Measurements from ENCODE around the gene NUDT3. TPM values are rescaled to one million over a fixed set of nuclear protein-coding genes. Genes with fewer than 3 reads are reported as not detected.

Gene NUDT3
- total RNA-seq, 1 donor from 2014 or later = 16.7 TPM

DNA sequence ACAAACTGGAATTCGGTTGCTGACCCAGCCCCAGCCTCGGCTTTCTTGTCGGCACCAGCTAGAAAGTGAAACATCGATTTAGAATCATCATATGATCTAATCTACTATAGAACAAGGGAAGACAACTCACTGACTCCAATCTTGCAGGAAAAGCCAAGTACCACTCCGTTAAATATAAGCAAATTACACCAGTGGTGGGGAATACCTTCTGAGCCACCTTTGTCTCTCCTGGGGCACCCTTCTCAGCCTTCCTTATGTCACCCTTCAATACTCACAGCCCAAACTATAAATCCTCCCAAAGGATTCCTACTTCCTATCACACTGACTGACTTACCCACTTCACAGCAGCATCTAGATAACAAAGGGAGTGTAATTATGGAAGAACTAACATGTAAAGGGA lies 25.9 kb upstream of the NUDT3 start:
- H3K4me1 Mint-ChIP-seq (ENCODE audit: low read depth, unreplicated experiment) = peaks cover 14% of the 10 kb centered on the region
- Histone ChIP-seq H4K20me1 (ENCODE audit: insufficient read depth, low read length) (peaks cover 81% of the 10 kb centered on the region), H3K27me3 (ENCODE audit: insufficient read depth, low read length) (no peaks in the 10 kb centered on the region), H3K9me3 (ENCODE audit: insufficient read depth, low read depth, low read length) (no peaks in the 10 kb centered on the region), H3K79me2 (ENCODE audit: insufficient read depth, low read length) (peaks cover 35% of the 10 kb centered on the region), H3K4me2 (ENCODE audit: low read length) (no peak overlapping the region), H3K4me3 (ENCODE audit: insufficient read depth, low read depth, low read length) (no peak overlapping the region), H3K9ac (ENCODE audit: low read length) (peak overlapping the region; percentile 16), H3K36me3 (ENCODE audit: insufficient read depth, low read length) (peaks cover 60% of the 10 kb centered on the region), H2AFZ (ENCODE audit: low read depth, low read length) (no peak overlapping the region), H3K4me1 (ENCODE audit: insufficient read depth, low read length) (peaks cover 4% of the 10 kb centered on the region), H3K27ac (ENCODE audit: low read depth, low read length) (no peak overlapping the region)
- TF ChIP-seq CTCF (IDR thresholded peaks at IDR 0.05; ENCODE audit: insufficient read depth, low read depth, low read length) (no peak), EZH2 (IDR thresholded peaks at IDR 0.05; ENCODE audit: insufficient read depth, low read length) (no peak)
- H3K36me3 Mint-ChIP-seq (ENCODE audit: low read depth, unreplicated experiment) = peaks cover 24% of the 10 kb centered on the region
- H3K27me3 Mint-ChIP-seq (ENCODE audit: low read depth, unreplicated experiment) = no peaks in the 10 kb centered on the region
- FAIRE-seq (no peak), DNase-seq (ENCODE audit: low read depth) (no peak)
- H3K9me3 Mint-ChIP-seq (ENCODE audit: unreplicated experiment) = no peaks in the 10 kb centered on the region
- H3K27ac Mint-ChIP-seq (ENCODE audit: unreplicated experiment) = peak overlapping the region; percentile 10
- H3K4me3 Mint-ChIP-seq (ENCODE audit: unreplicated experiment) = no peak overlapping the region

DNA sequence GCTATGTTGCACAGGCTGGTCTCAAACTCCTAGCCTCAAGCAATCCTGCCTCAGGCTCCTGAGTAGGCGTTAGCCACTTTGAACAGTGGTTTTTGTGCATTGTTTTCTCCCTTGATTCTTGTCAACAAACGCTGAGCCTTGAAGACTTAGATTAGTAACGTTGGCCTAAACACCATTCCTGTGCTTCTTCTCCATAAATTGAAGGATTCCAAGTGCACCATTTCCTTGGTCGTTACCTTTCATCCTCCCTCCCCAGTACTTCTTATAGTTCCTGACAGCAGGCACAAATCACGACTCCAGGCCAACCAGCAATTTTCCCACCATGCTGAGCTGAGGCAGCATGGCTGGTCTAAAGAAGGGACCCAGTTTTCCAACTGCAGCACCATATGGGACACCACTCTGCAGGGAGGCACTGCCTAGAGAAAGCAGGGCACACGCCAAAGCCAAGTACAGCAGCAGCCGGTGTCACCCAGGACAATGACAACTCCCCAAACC lies 24.5 kb upstream of the NUDT3 start:
- H3K4me1 ChIP-seq (ENCODE audit: insufficient read depth, low read length) = no peaks in the 10 kb centered on the region
- H3K9ac ChIP-seq (ENCODE audit: low read length) = no peak overlapping the region
- peaks cover 2% of the 10 kb centered on the region for H3K9me3 Mint-ChIP-seq (ENCODE audit: unreplicated experiment)
- H3K4me3 ChIP-seq (ENCODE audit: insufficient read depth, low read depth, low read length) = no peak overlapping the region
- no peaks in the 10 kb centered on the region for H3K9me3 ChIP-seq (ENCODE audit: insufficient read depth, low read depth, low read length)
- TF ChIP-seq EZH2 (IDR thresholded peaks at IDR 0.05; ENCODE audit: insufficient read depth, low read length) (no peak), CTCF (IDR thresholded peaks at IDR 0.05; ENCODE audit: insufficient read depth, low read depth, low read length) (no peak)
- no peak overlapping the region for H3K4me3 Mint-ChIP-seq (ENCODE audit: unreplicated experiment)
- H3K27ac ChIP-seq (ENCODE audit: low read depth, low read length) = no peak overlapping the region
- no peak overlapping the region for H3K27ac Mint-ChIP-seq (ENCODE audit: unreplicated experiment)
- H3K4me1 Mint-ChIP-seq (ENCODE audit: low read depth, unreplicated experiment) = peaks cover 8% of the 10 kb centered on the region
- no peak overlapping the region for H2AFZ ChIP-seq (ENCODE audit: low read depth, low read length)
- H3K36me3 ChIP-seq (ENCODE audit: insufficient read depth, low read length) = peaks cover 48% of the 10 kb centered on the region
- FAIRE-seq = no peak
- H3K36me3 Mint-ChIP-seq (ENCODE audit: low read depth, unreplicated experiment) = peaks cover 22% of the 10 kb centered on the region
- no peaks in the 10 kb centered on the region for H3K27me3 ChIP-seq (ENCODE audit: insufficient read depth, low read length)
- peaks cover 67% of the 10 kb centered on the region for H4K20me1 ChIP-seq (ENCODE audit: insufficient read depth, low read length)
- H3K4me2 ChIP-seq (ENCODE audit: low read length) = no peak overlapping the region
- DNase-seq (ENCODE audit: low read depth) = no peak
- H3K79me2 ChIP-seq (ENCODE audit: insufficient read depth, low read length) = peaks cover 20% of the 10 kb centered on the region
- no peaks in the 10 kb centered on the region for H3K27me3 Mint-ChIP-seq (ENCODE audit: low read depth, unreplicated experiment)

GRCh38 chr6:34414999-34415858 lies 22.8 kb upstream of the NUDT3 start:
- peak; percentile 62 for DNase-seq (ENCODE audit: low read depth)
- peaks cover 10% of the 10 kb centered on the region for H3K79me2 ChIP-seq (ENCODE audit: insufficient read depth, low read length)
- peaks cover 36% of the 10 kb centered on the region for H3K36me3 ChIP-seq (ENCODE audit: insufficient read depth, low read length)
- H3K9me3 ChIP-seq (ENCODE audit: insufficient read depth, low read depth, low read length) = no peaks in the 10 kb centered on the region
- peaks cover 52% of the 10 kb centered on the region for H4K20me1 ChIP-seq (ENCODE audit: insufficient read depth, low read length)
- no peak overlapping the region for H3K4me3 Mint-ChIP-seq (ENCODE audit: unreplicated experiment)
- no peaks in the 10 kb centered on the region for H3K27me3 Mint-ChIP-seq (ENCODE audit: low read depth, unreplicated experiment)
- H3K4me2 ChIP-seq (ENCODE audit: low read length) = no peak overlapping the region
- H2AFZ ChIP-seq (ENCODE audit: low read depth, low read length) = no peak overlapping the region
- H3K4me1 ChIP-seq (ENCODE audit: insufficient read depth, low read length) = no peaks in the 10 kb centered on the region
- H3K9me3 Mint-ChIP-seq (ENCODE audit: unreplicated experiment) = peaks cover 2% of the 10 kb centered on the region
- H3K27ac ChIP-seq (ENCODE audit: low read depth, low read length) = no peak overlapping the region
- TF ChIP-seq CTCF (IDR thresholded peaks at IDR 0.05; ENCODE audit: insufficient read depth, low read depth, low read length) (peak; percentile 52), EZH2 (IDR thresholded peaks at IDR 0.05; ENCODE audit: insufficient read depth, low read length) (no peak)
- FAIRE-seq = no peak
- peaks cover 22% of the 10 kb centered on the region for H3K36me3 Mint-ChIP-seq (ENCODE audit: low read depth, unreplicated experiment)
- H3K27ac Mint-ChIP-seq (ENCODE audit: unreplicated experiment) = no peak overlapping the region
- H3K27me3 ChIP-seq (ENCODE audit: insufficient read depth, low read length) = no peaks in the 10 kb centered on the region
- no peak overlapping the region for H3K4me3 ChIP-seq (ENCODE audit: insufficient read depth, low read depth, low read length)
- H3K4me1 Mint-ChIP-seq (ENCODE audit: low read depth, unreplicated experiment) = peaks cover 5% of the 10 kb centered on the region
- no peak overlapping the region for H3K9ac ChIP-seq (ENCODE audit: low read length)

All from astrocyte (in vitro differentiated cells and primary cell).